WTC11 (cell line): ENCODE measurements around the gene BET1L.

Experiments
- AR ChIP-seq: fragments of 250-450 bp; sonication (Bioruptor Pico); IDR thresholded peaks from 2 replicates; pipeline ENCODE4 v1.9.0; 2021; ENCODE audit warnings: mild to moderate bottlenecking
- ATF1 ChIP-seq: sonication (generic); formaldehyde crosslinking; IDR thresholded peaks from 2 replicates; pipeline ENCODE4 v1.8.1; 2023; ENCODE audit warnings: mild to moderate bottlenecking, moderate library complexity, missing genetic modification reagents
- ATF3 ChIP-seq: sonication (generic); formaldehyde crosslinking; conservative IDR thresholded peaks from 2 replicates; pipeline ENCODE4 v1.8.1; 2022; ENCODE audit warnings: mild to moderate bottlenecking, missing genetic modification reagents
- CTCF ChIP-seq: fragments of 200-600 bp; IDR thresholded peaks from 2 replicates; pipeline ENCODE4 v1.8.0; 2022; ENCODE audit warnings: antibody characterized with exemption
- FOXP4 ChIP-seq: sonication (generic); formaldehyde crosslinking; IDR thresholded peaks from 2 replicates; pipeline ENCODE4 v1.8.0; 2022; ENCODE audit warnings: mild to moderate bottlenecking, missing genetic modification reagents
- GABPB1 ChIP-seq: sonication (generic); formaldehyde crosslinking; IDR thresholded peaks from 2 replicates; pipeline ENCODE4 v1.8.1; 2023; ENCODE audit warnings: mild to moderate bottlenecking, missing genetic modification reagents
- GTF2I ChIP-seq: fragments of 250-450 bp; sonication (Bioruptor Pico); conservative IDR thresholded peaks from 2 replicates; pipeline ENCODE4 v1.4.0; 2021; ENCODE audit warnings: mild to moderate bottlenecking
- MAX ChIP-seq: sonication (generic); formaldehyde crosslinking; IDR thresholded peaks from 2 replicates; pipeline ENCODE4 v1.8.0; 2022; ENCODE audit warnings: mild to moderate bottlenecking, missing genetic modification reagents
- NR2C2 ChIP-seq: sonication (generic); formaldehyde crosslinking; IDR thresholded peaks from 2 replicates; pipeline ENCODE4 v1.8.0; 2022; ENCODE audit warnings: mild to moderate bottlenecking, missing genetic modification reagents
- RORB ChIP-seq: fragments of 250-450 bp; sonication (Bioruptor Pico); IDR thresholded peaks from 2 replicates; pipeline ENCODE4 v1.9.0; 2021; ENCODE audit warnings: mild to moderate bottlenecking
- USF1 ChIP-seq: sonication (generic); formaldehyde crosslinking; IDR thresholded peaks from 2 replicates; pipeline ENCODE4 v1.8.0; 2022; ENCODE audit warnings: mild to moderate bottlenecking, missing genetic modification reagents
- ZNF232 ChIP-seq: sonication (generic); formaldehyde crosslinking; IDR thresholded peaks from 2 replicates; pipeline ENCODE4 v1.8.0; 2022; ENCODE audit warnings: mild to moderate bottlenecking, missing genetic modification reagents
- ZNF263 ChIP-seq: sonication (generic); formaldehyde crosslinking; IDR thresholded peaks from 2 replicates; pipeline ENCODE4 v1.8.1; 2022; ENCODE audit warnings: low read depth, mild to moderate bottlenecking, moderate library complexity, missing genetic modification reagents

GRCh38 chr11:221998-222789, 15.0 kb upstream of the BET1L start:
- TF ChIP-seq CTCF (no peak), GABPB1 (CRISPR knock-in tag) (no peak), FOXP4 (no peak), ZNF232 (CRISPR knock-in tag) (no peak), USF1 (no peak), GTF2I (no peak), ATF3 (CRISPR knock-in tag) (no peak), AR (CRISPR knock-in tag) (no peak), RORB (no peak), ATF1 (CRISPR knock-in tag) (no peak), MAX (CRISPR knock-in tag) (no peak), NR2C2 (no peak), ZNF263 (CRISPR knock-in tag) (no peak)
